Measurements from ENCODE around the gene SELE. TPM values are rescaled to one million over a fixed set of nuclear protein-coding genes. Genes with fewer than 3 reads are reported as not detected.
"Not testable (repeated sequence)": the region's sequence is repeated elsewhere in the genome, so short reads cannot be mapped to it uniquely, and the experiment has no call there.

SELE gene
- total RNA-seq, 4 donors from 2014 or later: 0.21 to 6.8 (median 1.9) TPM

DNA sequence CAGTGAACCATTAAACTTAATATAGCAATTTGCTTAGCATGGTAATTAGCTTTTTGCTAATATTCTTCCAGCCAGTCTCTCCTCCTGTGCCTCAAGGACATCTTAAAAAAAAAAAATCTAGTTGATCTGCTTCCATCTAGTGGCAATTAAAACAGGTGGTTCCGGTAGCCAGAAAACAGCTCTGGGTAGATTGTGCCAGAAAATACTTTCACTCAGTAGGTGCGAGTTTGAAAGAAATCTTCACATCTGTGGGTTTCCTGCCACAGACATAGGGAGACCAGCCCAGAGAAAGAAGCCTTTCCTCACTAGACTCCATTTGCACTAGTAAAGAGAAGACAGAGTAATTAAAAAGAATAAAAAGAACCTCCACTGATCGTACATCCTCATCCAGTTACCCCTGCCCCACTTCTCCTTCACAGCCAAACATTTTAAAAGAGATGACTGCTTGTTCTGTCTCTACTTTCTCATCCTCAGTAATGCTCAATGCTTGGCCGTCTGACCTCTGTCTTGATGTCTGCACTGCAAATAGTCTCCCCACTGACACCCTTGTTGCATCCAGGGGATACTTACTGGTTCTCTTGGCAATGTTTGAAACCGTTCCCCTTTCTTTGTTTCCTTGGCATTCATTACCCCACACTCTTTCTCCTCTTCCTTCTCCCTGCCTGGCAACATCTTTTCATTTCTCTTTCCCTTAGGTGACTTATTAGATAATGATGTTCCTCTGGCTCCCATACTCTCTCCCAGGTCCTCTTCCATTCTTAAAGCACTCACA, 39.4 kb downstream of the SELE start:
- no peak for DNase-seq (ENCODE audit: low spot score in 2 of 2)
- TF ChIP-seq, protein P1, sequence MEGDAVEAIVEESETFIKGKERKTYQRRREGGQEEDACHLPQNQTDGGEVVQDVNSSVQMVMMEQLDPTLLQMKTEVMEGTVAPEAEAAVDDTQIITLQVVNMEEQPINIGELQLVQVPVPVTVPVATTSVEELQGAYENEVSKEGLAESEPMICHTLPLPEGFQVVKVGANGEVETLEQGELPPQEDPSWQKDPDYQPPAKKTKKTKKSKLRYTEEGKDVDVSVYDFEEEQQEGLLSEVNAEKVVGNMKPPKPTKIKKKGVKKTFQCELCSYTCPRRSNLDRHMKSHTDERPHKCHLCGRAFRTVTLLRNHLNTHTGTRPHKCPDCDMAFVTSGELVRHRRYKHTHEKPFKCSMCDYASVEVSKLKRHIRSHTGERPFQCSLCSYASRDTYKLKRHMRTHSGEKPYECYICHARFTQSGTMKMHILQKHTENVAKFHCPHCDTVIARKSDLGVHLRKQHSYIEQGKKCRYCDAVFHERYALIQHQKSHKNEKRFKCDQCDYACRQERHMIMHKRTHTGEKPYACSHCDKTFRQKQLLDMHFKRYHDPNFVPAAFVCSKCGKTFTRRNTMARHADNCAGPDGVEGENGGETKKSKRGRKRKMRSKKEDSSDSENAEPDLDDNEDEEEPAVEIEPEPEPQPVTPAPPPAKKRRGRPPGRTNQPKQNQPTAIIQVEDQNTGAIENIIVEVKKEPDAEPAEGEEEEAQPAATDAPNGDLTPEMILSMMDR (IDR thresholded peaks at IDR 0.05): no peak
- no peak for TF ChIP-seq POLR2A (IDR thresholded peaks at IDR 0.05)
- no peak for TF ChIP-seq EP300 (IDR thresholded peaks at IDR 0.05)
- Histone ChIP-seq H3K27me3 (no peaks in the 10 kb centered on the region), H3K4me1 (peaks cover 0 to 15% (median 0%) of the 10 kb centered on the region in 4 donors), H3K9me3 (no peaks in the 10 kb centered on the region), H3K27ac (peak overlapping the region in 1 of 4 donors; percentile 11), H3K4me3 (no peak overlapping the region), H3K36me3 (no peaks in the 10 kb centered on the region)
- WGBS, 2 donors: 53 to 56% methylated on average over 5 of the region's 5 CpGs

DNA sequence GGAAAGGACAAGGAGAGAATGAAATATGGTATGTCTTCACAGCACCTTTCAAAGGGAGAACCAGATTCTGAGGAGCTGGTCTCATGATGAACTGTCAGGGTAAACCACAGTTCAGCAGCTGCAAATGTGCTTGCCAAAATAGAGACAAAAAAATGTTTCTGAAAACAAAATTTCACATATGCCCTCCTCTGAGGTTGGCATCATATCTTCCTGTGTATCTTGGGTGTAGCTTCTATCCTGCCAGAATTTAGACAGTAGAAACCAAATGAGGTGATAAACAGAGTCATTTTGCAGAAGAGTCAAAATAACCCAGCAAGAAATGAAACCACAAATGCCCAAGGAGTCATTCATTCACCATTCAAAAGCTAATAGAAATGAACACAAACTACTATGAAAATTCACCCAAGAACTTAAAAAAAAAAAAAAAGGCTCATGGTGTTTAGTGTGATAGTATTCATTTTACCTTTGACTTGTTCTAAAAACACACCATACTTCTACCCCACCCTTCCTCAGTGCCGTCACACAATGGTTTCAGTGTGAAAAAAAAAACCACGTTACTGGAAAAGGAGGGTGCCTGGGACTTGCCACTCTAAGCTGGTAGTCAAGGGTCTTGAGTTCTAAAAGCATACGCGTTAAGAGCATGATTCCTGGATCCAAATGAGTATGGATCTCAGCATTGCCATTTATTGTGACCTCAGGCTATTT, 41.0 kb downstream of the SELE start:
- DNase-seq (ENCODE audit: low spot score in 2 of 2): no peak
- no peak for TF ChIP-seq EP300 (IDR thresholded peaks at IDR 0.05)
- TF ChIP-seq POLR2A (IDR thresholded peaks at IDR 0.05): no peak
- TF ChIP-seq, protein P1 (IDR thresholded peaks at IDR 0.05): no peak
- no peaks in the 10 kb centered on the region for H3K36me3 ChIP-seq
- 84 to 86% methylated on average over 4 of the region's 4 CpGs for WGBS, 2 donors
- H3K27me3 ChIP-seq: no peaks in the 10 kb centered on the region
- no peak overlapping the region for H3K4me3 ChIP-seq
- peaks cover 0 to 15% (median 0%) of the 10 kb centered on the region in 4 donors for H3K4me1 ChIP-seq
- no peak overlapping the region for H3K27ac ChIP-seq
- H3K9me3 ChIP-seq: no peaks in the 10 kb centered on the region

DNA sequence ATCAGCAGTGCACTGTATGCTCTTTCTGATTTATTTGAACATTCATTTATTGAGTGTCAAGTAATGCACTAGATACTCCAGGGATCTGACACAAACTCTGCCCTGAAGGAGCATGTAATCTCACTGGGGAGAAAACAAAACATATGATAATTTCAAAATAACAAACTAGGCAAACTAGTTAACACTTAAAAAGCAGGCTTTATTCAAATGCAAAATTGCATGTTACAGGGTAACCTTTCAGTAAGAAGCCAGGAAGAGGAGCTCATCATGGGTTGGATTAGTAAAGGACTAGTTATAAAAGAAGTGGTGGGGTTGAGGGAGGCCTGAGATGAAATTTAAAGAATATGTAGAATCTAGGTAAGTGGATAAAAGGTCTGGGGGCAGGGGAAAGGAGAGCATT, 43.4 kb downstream of the SELE start:
- DNase-seq (ENCODE audit: low spot score in 2 of 2): no peak
- no peak overlapping the region for H3K27ac ChIP-seq
- no peak for TF ChIP-seq POLR2A (IDR thresholded peaks at IDR 0.05)
- peaks cover 0 to 11% (median 0%) of the 10 kb centered on the region in 4 donors for H3K4me1 ChIP-seq
- no peak overlapping the region for H3K4me3 ChIP-seq
- H3K36me3 ChIP-seq: no peaks in the 10 kb centered on the region
- no peaks in the 10 kb centered on the region for H3K9me3 ChIP-seq
- H3K27me3 ChIP-seq: no peaks in the 10 kb centered on the region

DNA sequence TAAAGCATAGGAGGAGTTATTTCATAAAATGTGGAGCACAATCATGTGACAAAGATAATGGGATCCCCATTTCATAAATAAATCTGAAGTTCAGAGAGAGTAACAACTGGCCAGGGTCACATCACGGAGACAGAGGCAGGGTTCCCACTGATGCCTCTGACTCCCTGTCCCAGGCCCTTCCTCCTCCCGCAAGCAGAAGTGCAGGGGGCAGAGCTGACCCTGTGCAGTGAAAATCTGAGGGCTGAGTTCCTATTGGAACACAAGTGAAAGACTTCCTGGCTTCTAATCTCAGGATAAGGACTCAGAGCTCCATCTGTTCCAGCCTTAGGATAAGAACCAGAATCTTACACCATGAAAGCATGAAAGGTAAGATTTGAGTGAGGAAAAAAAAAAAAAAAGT, 44.5 kb downstream of the SELE start:
- no peak for TF ChIP-seq POLR2A (IDR thresholded peaks at IDR 0.05)
- no peak for TF ChIP-seq EP300 (IDR thresholded peaks at IDR 0.05)
- TF ChIP-seq, protein P1 (IDR thresholded peaks at IDR 0.05): no peak
- Histone ChIP-seq H3K4me3 (no peak overlapping the region), H3K27me3 (no peaks in the 10 kb centered on the region), H3K27ac (no peak overlapping the region), H3K9me3 (no peaks in the 10 kb centered on the region), H3K36me3 (no peaks in the 10 kb centered on the region), H3K4me1 (peaks cover 0 to 10% (median 0%) of the 10 kb centered on the region in 4 donors)
- WGBS, 2 donors: 54 to 68% methylated on average over 2 of the region's 2 CpGs
- DNase-seq (ENCODE audit: low spot score in 2 of 2): no peak

DNA sequence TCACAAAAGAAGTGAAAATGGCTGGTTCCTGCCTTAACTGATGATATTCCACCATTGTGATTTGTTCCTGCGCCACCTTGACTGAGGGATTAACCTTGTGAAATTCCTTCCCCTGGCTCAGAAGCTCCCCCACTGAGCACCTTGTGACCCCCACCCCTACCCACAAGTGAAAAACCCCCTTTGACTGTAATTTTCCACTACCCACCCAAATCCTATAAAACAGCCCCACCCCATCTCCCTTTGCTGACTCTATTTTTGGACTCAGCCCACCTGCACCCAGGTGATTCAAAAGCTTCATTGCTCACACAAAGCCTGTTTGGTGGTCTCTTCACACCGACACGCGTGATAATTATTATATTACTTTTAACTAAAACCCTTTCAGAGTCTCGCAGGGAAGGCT, 45.5 kb downstream of the SELE start:
- not testable (repeated sequence) for H3K36me3 ChIP-seq; H3K9me3 ChIP-seq; H3K27ac ChIP-seq; H3K27me3 ChIP-seq; H3K4me3 ChIP-seq; H3K4me1 ChIP-seq; DNase-seq (ENCODE audit: low spot score in 2 of 2)
- WGBS, 2 donors: 96 to 98% methylated on average over 5 of the region's 5 CpGs

DNA sequence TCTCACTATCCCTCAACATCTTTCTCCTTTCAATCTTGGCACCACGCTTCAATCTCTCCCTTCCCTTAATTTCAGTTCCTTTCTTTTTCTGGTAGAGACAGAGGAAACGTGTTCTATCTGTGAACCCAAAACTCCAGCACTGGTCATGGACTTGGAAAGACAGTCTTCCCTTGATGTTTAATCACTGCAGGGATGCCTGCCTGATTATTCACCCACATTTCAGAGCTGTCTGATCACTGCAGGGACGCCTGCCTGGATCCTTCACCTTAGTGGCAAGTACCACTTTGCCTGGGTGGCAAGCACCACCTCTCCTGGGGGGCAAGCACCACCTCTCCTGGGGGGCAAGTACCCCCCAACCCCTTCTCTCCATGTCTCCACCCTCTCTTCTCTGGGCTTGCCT, 50.2 kb downstream of the SELE start:
- Histone ChIP-seq H3K36me3 (no peaks in the 10 kb centered on the region), H3K9me3 (no peaks in the 10 kb centered on the region), H3K4me3 (no peak overlapping the region), H3K4me1 (peaks cover 0 to 6% (median 3%) of the 10 kb centered on the region in 4 donors), H3K27ac (no peak overlapping the region), H3K27me3 (no peaks in the 10 kb centered on the region)
- WGBS, 2 donors: 79 to 85% methylated on average over 3 of the region's 3 CpGs
- TF ChIP-seq POLR2A (IDR thresholded peaks at IDR 0.05) (no peak), EP300 (IDR thresholded peaks at IDR 0.05) (no peak)
- TF ChIP-seq, protein P1 (IDR thresholded peaks at IDR 0.05): no peak
- DNase-seq (ENCODE audit: low spot score in 2 of 2): no peak

DNA sequence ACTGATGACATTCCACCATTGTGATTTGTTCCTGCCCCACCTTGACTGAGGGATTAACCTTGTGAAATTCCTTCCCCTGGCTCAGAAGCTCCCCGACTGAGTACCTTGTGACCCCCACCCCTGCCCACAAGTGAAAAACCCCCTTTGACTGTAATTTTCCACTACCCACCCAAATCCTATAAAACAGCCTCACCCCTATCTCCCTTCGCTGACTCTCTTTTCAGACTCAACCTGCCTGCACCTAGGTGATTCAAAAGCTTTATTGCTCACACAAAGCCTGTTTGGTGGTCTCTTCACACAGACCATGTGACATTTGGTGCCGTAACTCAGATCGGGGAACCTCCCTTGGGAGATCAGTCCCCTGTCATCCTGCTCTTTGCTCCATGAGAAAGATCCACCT, 50.7 kb downstream of the SELE start:
- H3K4me3 ChIP-seq; H3K27me3 ChIP-seq; H3K36me3 ChIP-seq; H3K4me1 ChIP-seq; DNase-seq (ENCODE audit: low spot score in 2 of 2); H3K27ac ChIP-seq; H3K9me3 ChIP-seq: not testable (repeated sequence)
- WGBS, 2 donors: 83 to 84% methylated on average over 4 of the region's 4 CpGs
